NCI-H1417 treated with DMSO at 0.1 percent for 48 hours (cell line): ENCODE results near the gene DEGS2.
"Not testable (repeated sequence)": the region's sequence is repeated elsewhere in the genome, so short reads cannot be mapped to it uniquely, and the experiment has no call there.

Experiments
- DNase-seq: peaks from one replicate; lab custom pipeline; 2025; lab: John Stamatoyannopoulos, UW

The DEGS2 gene

DNA sequence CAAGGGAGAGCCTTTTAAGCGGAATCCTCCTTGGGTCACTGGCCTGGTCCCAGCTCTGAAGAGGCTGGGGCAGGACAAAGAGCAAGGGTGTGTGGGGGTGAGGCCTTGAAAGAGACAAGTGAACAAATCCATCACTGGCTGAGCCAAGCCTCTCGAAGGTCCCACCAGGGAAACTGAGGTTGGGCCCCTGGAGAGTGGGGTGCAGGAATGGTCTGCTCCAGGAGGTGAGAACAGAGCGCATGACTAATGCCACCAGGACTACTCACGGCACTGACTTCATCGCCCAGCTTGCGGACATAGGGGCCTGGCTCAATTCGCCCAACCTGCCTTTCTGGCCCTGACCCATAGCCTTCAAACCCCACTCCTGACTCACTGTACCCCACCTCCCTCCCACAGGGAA is 19.2 kb upstream of the DEGS2 start:
- DNase-seq = no peak

DNA sequence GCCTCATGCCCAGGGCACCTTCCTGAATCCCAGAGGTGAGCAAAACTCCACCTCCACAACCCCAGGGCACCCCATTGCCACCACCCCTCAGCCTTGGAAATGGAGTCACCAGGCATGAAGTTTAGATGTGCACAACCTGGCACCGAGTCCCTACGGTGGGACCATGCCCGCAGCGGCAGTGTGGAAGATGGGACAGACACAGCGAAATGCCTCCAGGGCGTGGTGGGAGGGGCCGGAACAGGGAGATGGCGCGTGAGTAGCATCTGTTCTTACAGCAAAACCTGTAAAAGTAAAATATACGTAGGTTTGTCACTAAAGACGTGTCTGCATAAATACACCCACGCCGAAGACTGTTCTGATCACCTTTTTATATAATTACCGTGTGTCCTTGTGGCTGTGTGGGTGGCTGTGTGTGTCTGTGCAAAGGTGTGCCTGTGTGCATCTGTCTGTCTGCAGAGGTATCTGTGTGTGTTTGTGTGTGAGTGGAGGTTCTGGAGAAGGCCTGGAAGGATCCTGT is 17.4 kb upstream of the DEGS2 start:
- DNase-seq = no peak

DNA sequence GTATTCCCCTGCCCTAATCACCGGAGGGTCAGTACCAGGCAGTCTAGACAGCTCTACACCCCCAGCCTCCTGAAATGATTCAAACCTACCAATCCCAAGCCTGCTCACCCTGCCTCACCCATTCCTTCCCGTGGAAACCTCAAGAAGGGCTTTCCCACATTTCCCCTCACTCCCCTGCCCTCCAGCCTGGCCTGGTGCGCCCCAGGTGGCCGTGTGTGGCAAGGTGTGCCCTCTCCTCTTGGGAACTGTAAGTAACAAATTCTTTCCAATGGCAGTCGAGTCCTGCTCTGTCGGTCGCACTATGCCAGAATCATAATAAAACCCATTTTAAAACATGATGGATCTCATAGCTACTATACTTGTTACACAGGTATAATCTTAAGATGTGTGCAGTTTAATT is 13.9 kb upstream of the DEGS2 start:
- DNase-seq = no peak

DNA sequence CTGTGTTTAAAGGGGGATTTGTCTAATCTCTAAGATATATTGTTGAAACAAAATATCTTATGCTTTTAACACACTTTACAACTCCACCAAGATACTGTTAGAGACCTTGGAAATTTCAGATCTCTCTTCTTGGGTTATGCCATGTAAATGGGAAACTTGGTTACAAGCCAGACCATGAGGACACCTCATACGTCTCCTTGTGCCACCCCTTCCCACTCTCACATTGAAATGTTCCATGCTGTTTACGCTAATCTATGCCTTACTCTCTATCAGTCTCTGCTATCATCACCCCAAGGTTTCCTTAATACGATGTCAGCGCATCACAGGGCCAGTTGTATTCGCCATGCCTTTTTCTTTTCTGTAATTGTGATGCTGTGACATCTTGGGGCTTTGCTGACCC is 13.4 kb upstream of the DEGS2 start:
- no peak for DNase-seq

DNA sequence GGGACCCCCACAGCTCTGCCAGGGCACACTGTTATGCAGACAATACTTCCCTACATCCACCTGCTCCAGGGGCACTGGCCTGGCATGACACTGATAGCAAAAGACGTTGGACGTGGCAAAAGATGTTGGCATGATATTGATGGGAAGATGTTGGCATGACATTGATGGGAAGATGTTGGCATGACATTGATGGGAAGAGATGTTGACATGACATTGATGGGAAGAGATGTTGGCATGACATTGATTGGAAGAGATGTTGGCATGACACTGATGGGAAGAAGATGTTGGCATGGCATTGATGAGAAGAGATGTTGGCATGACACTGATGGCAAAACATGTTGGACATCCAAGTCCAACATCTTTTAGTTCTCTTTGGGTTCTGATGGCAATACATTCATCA is 11.4 kb upstream of the DEGS2 start:
- DNase-seq = no peak

DNA sequence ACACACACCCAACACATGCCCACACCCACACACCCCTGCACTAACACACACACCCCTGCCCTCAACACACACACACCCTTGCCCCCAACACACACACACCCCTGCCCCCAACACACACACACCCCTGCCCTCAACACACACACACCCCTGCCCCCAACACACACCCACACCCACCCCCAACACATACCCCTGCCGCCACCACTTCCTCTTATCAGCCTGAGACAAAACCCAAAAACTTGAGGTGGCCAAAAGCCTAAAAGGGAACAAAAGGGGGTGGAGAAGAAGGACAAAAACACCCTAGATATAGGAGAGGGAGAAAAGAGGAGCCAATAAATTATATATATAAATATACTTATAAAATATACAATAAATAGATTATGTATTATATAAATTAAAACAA is 9.1 kb upstream of the DEGS2 start:
- no peak for DNase-seq

DNA sequence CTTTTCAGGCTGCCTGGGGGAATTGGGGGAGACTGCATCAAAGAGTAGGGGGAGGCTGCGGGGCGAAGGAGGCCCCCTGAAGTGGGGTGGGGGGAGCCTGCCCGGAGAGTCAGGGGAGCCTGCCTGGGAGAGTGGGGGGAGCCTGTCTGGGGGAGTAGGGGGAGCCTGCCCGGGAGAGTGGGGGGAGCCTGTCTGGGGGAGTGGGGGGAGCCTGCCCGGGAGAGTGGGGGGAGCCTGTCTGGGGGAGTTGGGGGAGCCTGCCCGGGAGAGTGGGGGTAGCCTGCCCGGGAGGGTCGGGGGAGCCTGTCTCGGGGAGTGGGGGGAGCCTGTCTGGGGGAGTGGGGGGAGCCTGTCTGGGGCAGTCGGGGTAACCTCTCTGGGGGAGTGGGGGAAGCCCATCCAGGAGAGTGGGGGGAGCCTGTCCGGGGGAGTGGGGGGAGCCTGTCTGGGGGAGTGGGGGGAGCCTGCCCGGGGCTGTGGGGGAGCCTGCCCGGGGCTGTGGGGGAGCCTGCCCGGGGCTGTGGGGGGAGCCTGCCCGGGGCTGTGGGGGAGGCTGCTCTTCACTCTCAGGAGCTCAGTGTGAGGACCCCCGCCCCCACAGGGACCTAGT is 6.5 kb upstream of the DEGS2 start:
- DNase-seq = no peak

DNA sequence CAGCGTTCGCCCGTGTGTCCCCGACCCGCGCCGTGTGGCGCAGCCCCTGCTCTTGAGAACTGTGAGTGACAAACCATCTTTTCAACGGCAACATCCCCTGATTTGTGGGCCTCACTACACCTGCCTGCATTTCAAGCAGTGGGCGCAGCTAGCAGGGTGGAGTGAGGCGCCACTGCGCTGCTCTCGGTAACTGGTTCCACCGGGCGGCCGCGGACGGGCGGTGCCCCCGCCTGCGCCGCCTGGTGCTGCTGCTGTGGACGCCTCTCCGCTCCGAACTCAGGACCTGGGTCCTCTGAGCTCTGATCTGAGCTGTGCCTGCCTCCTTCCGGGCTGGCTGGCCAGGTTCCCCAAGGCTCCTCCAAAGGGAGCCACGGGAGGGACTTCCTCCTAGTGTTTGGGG is 5.9 kb upstream of the DEGS2 start:
- DNase-seq = no peak

DNA sequence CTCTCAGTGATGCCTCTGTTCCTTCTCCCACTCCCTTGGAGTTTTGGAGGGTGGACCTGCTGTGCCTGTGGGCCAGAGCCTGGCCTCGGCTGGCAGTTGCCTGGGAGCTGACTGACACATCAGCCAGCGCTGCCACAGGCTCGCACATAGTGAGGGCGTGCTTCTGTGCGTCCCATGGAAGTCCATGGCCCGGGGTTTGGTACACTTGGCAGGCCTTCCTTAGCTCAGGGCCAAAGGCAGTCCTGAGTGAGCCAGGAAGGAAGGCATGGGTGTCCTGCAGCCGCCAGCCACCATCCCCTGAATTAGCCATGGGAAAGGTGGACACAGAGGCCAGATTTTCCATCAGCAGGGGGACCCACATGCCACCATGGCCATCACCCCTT is 1.1 kb upstream of the DEGS2 start:
- DNase-seq = no peak

DNA sequence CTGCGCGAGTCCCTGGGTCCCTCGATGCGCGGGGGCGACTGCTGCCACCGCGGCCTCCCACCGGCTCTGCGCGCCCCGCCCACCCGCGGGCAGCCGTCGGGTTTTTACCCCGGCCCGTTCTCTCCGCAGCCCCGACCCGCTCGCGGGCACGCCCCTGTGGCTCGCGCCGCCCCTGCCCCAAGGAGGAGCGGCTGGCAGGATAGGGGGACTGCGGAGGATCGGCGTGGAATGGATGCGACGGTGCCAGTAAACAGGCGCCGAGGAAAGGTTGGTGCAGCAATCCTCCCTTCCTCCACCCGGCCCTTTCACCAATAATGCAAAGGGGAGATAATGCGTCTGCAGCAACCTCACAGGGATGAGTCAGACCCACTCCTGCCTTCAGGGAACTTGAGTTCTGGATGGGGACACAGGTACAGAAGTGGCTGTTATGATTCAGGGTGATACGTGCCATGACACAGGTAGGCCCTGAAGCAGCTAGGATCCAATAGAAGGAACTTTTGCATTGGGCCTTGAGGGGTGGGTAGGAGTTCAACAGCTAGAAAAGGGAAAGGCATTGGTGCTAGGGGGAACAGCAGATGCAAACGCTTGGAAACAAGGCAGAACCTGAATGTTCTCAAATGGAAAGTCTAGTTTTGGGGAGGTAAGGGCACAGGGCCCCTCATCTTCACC is 554 bp upstream of the DEGS2 start:
- no peak for DNase-seq

DNA sequence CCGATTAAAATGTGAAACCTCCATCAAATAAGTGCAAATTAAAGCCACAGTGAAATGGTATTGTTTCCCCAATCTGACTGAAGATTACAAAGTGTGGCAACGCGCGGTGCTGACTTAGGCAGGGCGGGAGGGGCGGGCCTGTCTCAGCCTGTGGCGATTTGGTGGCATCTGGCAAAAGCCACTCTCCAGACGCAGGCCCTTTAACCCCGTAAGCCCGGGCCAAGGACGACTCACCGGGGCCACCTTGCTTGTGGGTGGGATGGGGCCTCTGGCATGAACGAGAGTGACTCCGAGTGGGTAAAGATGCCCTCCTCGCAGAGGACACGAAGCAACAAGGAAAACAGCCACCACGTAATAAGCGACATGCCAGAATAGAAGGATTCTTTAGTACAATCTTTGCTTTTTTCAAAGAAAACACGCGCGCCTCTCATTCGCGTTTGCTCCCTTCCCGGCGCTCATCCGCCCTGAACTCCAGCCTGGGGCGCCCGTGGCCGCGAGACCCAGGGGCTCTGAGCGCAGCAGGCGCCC is 815 bp downstream of the DEGS2 start:
- DNase-seq = no peak

DNA sequence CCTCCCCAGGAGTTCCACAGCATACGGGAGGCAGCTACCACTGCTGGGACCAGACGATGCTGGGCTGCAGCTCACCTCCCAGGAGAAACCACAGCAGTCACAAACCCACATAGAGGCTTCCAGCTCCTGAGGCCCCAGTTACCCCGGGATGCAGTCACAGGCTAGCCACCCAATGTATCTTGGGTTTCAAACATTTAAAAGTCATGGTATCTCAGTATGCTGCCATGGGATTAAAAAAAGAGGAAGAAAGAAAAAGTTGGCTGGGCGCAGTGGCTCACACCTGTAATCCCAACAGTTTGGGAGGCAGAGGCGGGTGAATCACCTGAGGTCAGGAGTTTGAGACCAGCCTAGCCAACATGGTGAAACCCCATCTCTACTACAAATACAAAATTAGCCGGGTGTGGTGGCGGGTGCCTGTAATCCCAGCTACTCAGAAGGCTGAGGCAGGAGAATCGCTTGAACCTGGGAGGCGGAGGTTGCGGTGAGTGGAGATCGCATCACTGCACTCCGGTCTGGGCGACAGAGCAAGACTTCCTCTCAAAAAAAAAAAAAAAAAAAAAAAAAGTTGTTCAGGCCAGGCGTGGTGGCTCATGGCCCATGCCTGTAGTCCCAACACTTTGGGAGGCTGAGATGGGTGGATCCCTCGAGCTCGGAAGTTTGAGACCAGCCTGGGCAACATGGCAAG is 1.8 kb downstream of the DEGS2 start:
- DNase-seq = not testable (repeated sequence)

DNA sequence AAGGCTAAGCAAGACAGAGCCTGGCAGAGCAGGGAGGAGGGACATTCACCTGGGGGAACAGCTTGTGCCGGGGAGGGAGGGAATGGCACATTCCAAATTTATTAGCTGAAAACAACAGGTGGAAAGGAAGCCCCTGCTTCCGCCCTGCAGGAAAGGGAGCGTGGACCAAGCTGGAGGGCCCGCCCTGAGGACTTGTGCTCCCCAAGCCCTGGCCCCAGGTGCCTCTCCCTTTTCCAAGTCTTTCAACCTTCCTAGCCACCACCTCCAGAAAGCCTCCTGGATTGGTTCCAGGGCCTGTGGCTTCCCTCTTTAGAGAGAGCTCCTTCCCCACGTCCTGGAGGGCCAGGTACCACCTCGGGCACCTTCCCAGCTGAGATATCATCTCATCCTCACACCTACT is 2.7 kb downstream of the DEGS2 start:
- no peak for DNase-seq

DNA sequence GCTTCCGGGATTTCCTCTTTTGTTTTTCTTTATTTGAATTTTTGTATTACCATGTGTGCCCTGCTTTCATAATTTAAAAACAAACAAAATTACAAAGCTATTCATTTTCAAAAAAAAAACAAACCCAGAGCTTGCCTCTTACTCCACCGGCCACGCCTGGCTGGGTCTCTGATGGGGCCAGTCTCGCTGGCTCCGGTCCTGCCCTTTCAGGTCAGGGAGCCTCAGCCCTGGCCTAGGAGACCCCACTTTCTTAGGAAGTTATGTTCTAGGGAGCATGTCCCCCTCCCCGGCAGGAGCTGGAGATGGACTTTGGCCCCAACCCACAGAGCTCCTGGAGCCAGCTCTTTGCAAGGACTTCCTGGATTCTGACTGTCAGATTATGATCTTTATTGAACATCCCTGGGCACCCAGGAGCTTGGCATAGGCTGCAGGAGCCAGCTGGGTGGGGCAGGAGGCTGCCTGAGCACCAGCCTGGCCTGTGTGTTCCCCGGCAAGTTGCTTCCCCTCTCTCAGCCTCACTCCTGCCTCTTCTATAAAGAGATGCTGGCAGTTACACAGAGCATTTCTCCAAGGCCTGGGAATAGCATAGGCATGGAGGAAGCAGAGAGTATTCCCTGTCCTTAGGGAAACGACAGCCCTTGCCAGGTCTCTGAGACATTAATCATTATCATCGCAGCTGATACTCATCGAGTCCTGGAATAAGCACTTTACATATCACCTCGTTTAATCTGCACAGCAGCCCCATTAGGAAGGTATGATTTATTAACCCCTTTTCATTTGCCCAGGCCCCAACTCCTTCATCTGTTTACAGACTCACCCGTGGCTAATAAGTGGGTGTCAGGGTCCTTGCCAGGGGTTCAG is 3.5 kb downstream of the DEGS2 start:
- no peak for DNase-seq

DNA sequence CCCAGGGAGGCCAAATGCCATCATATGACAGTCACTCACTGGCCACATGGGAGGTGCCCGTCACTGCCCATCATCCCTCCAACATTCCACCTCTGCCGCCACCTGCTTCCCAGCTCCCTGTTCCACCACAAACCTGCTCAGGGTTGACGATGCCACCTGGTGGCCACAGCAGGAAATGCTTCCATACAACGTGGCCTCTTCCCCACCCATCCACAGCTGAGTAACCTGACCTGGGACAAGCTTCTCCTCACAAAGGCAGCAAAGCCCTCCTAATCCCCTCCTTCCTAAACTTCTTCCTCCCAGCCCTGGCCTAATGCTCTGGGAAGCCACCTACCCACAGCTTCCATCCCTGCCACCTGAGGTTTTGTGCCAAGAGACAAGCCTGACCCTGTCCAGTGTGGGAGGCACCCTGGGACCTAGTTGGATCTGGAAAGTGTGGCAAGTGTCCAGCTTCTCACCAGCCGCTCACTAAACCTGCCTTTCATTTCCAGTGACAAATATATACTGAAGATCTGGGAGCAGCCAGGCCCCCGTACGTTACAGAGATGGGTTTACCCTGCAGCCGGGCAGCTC is 4.3 kb downstream of the DEGS2 start:
- DNase-seq = no peak

DNA sequence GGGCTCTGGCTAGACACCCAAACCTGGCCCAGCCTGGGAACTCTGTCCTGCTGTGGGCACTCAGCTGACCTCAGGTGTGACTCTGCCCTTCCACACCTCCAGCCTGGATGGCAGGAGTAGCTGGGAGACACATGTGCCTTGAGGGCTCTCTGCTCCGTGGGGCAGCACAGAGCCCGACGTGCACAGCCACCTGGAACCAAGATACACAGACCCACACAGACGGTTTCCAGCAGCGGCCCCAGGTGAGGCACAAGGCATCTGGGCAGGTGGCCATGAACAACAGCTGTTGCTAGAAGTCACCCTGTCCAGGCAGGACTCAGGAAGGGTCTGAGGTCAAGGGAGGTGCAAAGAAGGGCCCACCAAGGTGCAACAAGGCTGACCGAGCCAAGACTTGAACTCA is 5.9 kb downstream of the DEGS2 start:
- DNase-seq = no peak

DNA sequence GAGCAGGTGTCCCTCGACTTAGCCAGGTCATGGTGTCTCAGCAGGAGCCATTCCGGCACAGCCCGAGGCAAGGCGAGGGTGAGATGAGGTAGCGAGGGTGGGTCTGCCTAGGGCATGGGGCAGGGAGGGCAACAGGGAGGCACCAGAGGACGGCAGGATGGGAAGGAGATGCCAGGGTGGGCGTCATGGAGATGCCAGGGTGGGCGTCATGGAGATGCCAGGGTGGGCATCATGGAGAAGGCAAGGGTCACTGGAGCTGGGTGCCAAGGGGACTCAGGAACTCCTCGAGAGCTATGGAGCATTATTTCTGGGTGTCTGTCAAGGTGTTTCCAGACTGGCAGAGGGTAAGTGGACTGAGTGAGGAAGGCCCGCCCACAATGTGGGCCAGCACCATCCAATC is 7.4 kb downstream of the DEGS2 start:
- DNase-seq = no peak

DNA sequence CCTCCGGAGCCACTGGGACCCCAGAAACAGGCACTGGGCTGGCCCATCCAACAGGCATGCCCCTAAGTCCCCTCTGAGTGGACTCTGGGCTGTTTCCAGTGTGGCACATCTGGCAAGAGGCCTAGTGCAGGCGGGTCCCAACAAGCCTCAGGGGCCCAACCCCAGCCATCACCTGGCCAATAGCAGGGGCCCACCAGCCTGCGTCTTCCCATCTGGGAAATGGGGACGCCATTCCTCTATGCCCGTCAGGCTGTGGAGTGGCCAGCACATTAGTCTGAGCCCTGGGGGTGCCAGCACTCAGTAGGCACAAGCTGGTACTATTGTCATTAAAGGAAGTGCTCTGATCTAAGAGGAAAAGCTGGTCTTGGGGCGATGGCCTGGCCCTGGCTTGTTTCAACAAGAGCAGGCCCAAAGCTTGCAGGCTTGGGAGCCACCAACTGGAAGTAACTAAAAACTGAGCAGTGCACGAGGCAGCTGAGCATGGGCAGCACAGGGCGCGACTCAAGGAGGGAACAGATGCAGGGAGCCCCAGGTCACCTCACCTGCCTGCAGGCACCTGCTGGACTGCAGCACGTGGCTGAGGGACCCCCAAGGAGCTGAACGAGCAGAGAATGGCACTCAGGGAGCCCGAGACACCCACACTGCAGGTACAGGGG is 8.4 kb downstream of the DEGS2 start:
- DNase-seq = no peak

DNA sequence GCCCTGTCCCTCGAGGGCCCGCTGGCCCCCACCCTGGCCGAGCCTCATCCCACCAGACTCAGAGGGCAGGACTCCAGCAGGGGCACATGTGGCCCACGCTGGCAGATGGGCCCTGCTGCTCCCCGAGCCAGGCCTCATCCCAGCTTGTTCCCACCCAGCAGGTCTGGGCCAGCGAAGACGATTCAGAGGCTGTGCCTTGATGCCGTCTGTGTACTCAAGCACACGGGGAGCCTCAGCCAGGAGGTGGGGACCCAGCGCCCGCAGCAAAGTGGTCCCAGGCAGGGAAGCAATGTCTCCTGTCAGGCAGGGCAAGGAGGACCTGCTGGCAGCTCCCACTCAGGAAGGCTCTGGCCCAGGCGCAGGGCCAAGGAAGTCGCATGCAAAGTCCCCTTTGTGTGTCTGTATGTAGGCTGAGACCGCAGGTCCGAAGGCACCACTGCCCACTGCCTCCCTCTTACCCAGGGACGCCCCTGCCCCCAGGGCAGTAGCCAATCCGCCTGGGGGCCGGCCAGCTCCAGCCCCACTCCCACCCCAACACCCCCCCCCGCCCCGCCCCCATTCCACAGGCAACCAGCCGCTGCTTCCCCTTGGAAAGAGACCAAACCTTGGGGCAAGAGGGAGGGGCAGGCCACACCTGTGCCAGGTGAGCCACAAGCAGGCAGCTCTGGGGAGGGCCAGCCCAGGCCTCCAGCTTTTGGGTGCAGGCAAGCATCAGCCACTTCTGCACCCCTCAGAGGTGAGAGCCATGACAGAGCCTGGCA is 9.4 kb downstream of the DEGS2 start:
- no peak for DNase-seq

DNA sequence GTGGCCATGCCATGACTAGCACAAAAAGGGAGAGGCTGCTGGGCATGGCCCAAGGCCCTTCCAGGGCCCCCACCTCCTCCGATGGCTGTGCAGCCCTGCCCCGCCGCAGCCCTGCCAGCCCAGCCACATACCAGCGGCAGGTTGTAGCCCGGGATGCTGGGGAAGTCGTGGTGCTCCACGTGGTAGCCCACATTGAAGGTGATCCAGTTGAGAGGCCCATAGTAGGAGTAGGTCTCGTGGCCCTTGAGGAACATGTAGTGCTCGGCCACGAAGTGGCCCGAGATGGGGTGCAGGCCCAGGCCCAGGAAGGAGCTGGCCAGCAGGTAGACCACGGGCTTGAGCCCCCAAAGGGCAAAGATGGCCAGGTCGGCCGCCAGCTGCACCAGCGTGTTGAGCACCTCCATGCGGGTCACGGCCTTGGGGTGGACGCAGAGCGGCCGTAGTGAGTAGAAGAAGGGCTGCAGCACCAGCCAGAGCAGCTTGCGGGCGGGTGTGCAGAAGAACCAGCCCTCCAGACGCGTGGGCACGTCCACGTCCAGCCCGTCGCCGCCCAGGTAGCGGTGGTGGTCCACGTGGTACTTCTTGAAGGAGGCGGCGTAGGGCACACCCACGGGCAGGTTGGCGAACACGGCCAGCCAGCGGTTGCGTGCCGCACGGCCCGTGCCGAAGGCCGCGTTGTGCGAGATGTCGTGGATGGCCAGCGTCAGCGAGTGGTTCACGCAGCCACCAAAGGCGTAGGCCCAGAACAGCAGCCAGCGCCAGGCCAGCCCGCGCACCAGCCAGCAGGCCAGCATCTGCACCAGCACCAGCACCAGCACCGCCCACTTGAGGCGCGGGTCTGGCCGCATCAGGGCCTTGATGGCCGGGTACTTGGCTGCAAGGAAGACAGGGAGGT is 10.4 kb downstream of the DEGS2 start:
- no peak for DNase-seq
